GM12875 (cell line): ENCODE results near the gene KHDC1L.

ENCODE experiments used
- H3K4me3 ChIP-seq: one replicate; pipeline ENCODE4 v1.5.1; 2011; ENCODE audit warnings: low read depth, low read length, control low read depth
- CTCF ChIP-seq: IDR thresholded peaks from 2 replicates; pipeline ENCODE4 v1.5.1; 2011; ENCODE audit warnings: low read depth, mild to moderate bottlenecking, control low read depth, inconsistent platforms, low read length, moderate library complexity, borderline replicate concordance; ENCODE audit not compliant: insufficient read depth

The KHDC1L gene

GRCh38 chr6:73231986-73232391 lies 6.7 kb upstream of the KHDC1L start:
- no peak for TF ChIP-seq CTCF
- no peak overlapping the region for H3K4me3 ChIP-seq

GRCh38 chr6:73227606-73228255 lies 2.4 kb upstream of the KHDC1L start:
- no peak overlapping the region for H3K4me3 ChIP-seq
- TF ChIP-seq CTCF, result no peak

GRCh38 chr6:73216859-73217258 lies 8.4 kb downstream of the KHDC1L start:
- TF ChIP-seq CTCF, result no peak
- no peak overlapping the region for H3K4me3 ChIP-seq

- no peak for TF ChIP-seq CTCF
- no peak overlapping the region for H3K4me3 ChIP-seq
These were observed 16.2 kb downstream of the KHDC1L start for GRCh38 chr6:73209117-73209516.

- TF ChIP-seq CTCF, result no peak
- no peak overlapping the region for H3K4me3 ChIP-seq
These were observed 18.0 kb downstream of the KHDC1L start for GRCh38 chr6:73207221-73207837.

- TF ChIP-seq CTCF, result no peak
- H3K4me3 ChIP-seq, result no peak overlapping the region
These were observed 21.0 kb downstream of the KHDC1L start for GRCh38 chr6:73204252-73204651.

- no peak overlapping the region for H3K4me3 ChIP-seq
- no peak for TF ChIP-seq CTCF
These were observed 22.2 kb downstream of the KHDC1L start for GRCh38 chr6:73203098-73203497.
